PC-3 (cell line): ENCODE data around the gene BCAR3. TPM values are rescaled to one million over a fixed set of nuclear protein-coding genes. Genes with fewer than 3 reads are reported as not detected.

ENCODE experiments used
- ATAC-seq: fragments of 200-7000 bp; cut with Tn5 transposase; 2 replicates; pipeline ENCODE4 v1.9.1; 2020; ENCODE audit warnings: mild to moderate bottlenecking, moderate library complexity
- BruUV-seq: library from RNA; stranded (reverse); fragments of 400-500 nt; replicated peaks from 2 replicates; lab custom pipeline; 2021; lab: Mats Ljungman, UMichigan
- CTCF ChIA-PET: fragments of 300-600 bp; sonication (Branson Sonifier 250); formaldehyde crosslinking; loops from one replicate; lab custom pipeline; 2022; ENCODE audit warnings: antibody characterized with exemption; lab: Charles Lee
- POLR2A ChIA-PET: fragments of 300-600 bp; sonication (Branson Sonifier 250); formaldehyde crosslinking; loops from one replicate; lab custom pipeline; 2022; ENCODE audit warnings: antibody characterized with exemption; ENCODE audit not compliant: unreplicated experiment; lab: Charles Lee
- DNase-seq: peaks from one replicate; pipeline ENCODE4 v3.0.0-alpha.2; 2015
- H2AFZ ChIP-seq: fragments of 300-600 bp; sonication (generic); 2 replicates; pipeline ENCODE4 v1.6.0; 2016; ENCODE audit warnings: antibody characterized with exemption, low read length
- H3F3A ChIP-seq: fragments of 300-600 bp; sonication (generic); one replicate; pipeline ENCODE4 v1.6.0; 2017; ENCODE audit warnings: antibody characterized with exemption, low read length, control low read depth, mild to moderate bottlenecking; ENCODE audit not compliant: unreplicated experiment
- H3K27ac ChIP-seq: fragments of 300-600 bp; sonication (generic); 2 replicates; pipeline ENCODE4 v1.5.1; 2016; ENCODE audit warnings: mild to moderate bottlenecking, low read length
- H3K27me3 ChIP-seq: fragments of 300-600 bp; sonication (generic); 2 replicates; pipeline ENCODE4 v1.6.1; 2016; ENCODE audit warnings: low read length, mixed read lengths
- H3K36me3 ChIP-seq: fragments of 300-600 bp; sonication (generic); 2 replicates; pipeline ENCODE4 v1.6.1; 2016; ENCODE audit warnings: low read depth, mixed run types, low read length, mixed read lengths
- H3K4me1 ChIP-seq: fragments of 300-600 bp; sonication (generic); 2 replicates; pipeline ENCODE4 v1.5.1; 2016; ENCODE audit warnings: low read length; ENCODE audit not compliant: insufficient read depth
- H3K4me2 ChIP-seq: fragments of 300-600 bp; sonication (generic); 2 replicates; pipeline ENCODE4 v1.6.0; 2016; ENCODE audit warnings: low read length
- H3K4me3 ChIP-seq: fragments of 300-600 bp; sonication (generic); 2 replicates; pipeline ENCODE4 v1.5.1; 2016; ENCODE audit warnings: mild to moderate bottlenecking, low read length, mixed read lengths
- H3K79me2 ChIP-seq: fragments of 300-600 bp; sonication (generic); 2 replicates; pipeline ENCODE4 v1.6.1; 2017; ENCODE audit warnings: low read length, mixed read lengths
- H3K9ac ChIP-seq: fragments of 300-600 bp; sonication (generic); 2 replicates; pipeline ENCODE4 v1.6.0; 2016; ENCODE audit warnings: mild to moderate bottlenecking, low read length
- H3K9me2 ChIP-seq: fragments of 300-600 bp; sonication (generic); replicated peaks from 2 replicates; pipeline ENCODE4 v1.6.1; 2016; ENCODE audit warnings: mixed run types, low read length, mixed read lengths
- H3K9me3 ChIP-seq: fragments of 300-600 bp; sonication (generic); 2 replicates; pipeline ENCODE4 v1.6.1; 2016; ENCODE audit warnings: low read length, mixed read lengths
- H4K20me1 ChIP-seq: fragments of 300-600 bp; sonication (generic); 2 replicates; pipeline ENCODE4 v1.6.1; 2016; ENCODE audit warnings: low read length, mixed read lengths
- CTCF ChIP-seq: fragments of 300-600 bp; sonication (generic); conservative IDR thresholded peaks from 2 replicates; pipeline ENCODE4 v1.5.1; 2017; ENCODE audit warnings: antibody characterized with exemption, low read depth, mild to moderate bottlenecking, low read length
- EZH2 ChIP-seq: fragments of 300-600 bp; sonication (generic); IDR thresholded peaks from one replicate; pipeline ENCODE4 v1.6.1; 2017; ENCODE audit warnings: antibody characterized with exemption, mild to moderate bottlenecking, low read length; ENCODE audit not compliant: unreplicated experiment
- EZH2phosphoT487 ChIP-seq: fragments of 300-600 bp; sonication (generic); IDR thresholded peaks from 2 replicates; pipeline ENCODE4 v1.6.1; 2018; ENCODE audit warnings: mild to moderate bottlenecking, antibody characterized with exemption, low read length, borderline replicate concordance
- intact Hi-C: fragments of 100-400 bp; cut with micrococcal nuclease; formaldehyde crosslinking; loops from 2 replicates; pipeline ENCODE4 v1.9.0; 2023
- total RNA-seq: library from RNA; depleted of rRNA; stranded (reverse); fragments of >200 nt; gene quantifications from 2 replicates; pipeline ENCODE4 v1.2.3, GENCODE V29; 2014

The BCAR3 gene
- total RNA-seq, 1 experiment from 2014 or later, result 171 TPM

DNA sequence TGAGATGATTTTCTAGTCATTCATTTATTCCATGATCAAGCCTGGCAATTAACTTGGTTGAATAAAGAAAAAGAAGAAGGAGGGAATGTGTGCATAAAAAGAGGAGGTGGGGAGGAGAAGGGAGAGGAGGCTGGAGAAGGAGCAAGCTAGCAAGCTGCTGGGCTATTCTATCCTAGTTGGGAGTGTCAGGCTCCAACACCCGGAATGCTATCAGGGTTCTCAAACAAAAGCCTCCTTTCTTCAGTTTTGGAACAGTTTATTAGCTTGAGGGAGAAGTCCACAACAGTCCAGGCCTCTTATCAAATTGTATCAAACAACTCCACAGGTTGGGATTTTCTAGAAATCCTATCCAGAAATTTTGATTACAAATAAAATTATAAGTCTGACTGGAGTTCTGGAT lies 80.0 kb downstream of the BCAR3 start:
- CTCF ChIA-PET, result no interaction called here
- ATAC-seq (no peak), DNase-seq (no peak)
- Histone ChIP-seq H2AFZ (no peak overlapping the region), H3F3A (peaks cover 4% of the 10 kb centered on the region), H4K20me1 (peaks cover 92% of the 10 kb centered on the region), H3K4me2 (no peak overlapping the region), H3K4me3 (no peak overlapping the region), H3K9me3 (no peaks in the 10 kb centered on the region), H3K79me2 (peaks cover 100% of the 10 kb centered on the region), H3K27ac (no peak overlapping the region), H3K4me1 (peaks cover 20% of the 10 kb centered on the region), H3K9ac (no peak overlapping the region), H3K36me3 (peaks cover 64% of the 10 kb centered on the region), H3K27me3 (no peaks in the 10 kb centered on the region), H3K9me2 (no peaks in the 10 kb centered on the region)
- intact Hi-C loops, result no loop called here
- TF ChIP-seq CTCF (no peak), EZH2phosphoT487 (no peak), EZH2 (no peak)
- BruUV-seq, result no TSS peak
- POLR2A ChIA-PET, result no interaction called here

- DNase-seq, result no peak
- H3K4me3 ChIP-seq, result no peak overlapping the region
- no peak for TF ChIP-seq CTCF
- TF ChIP-seq EZH2phosphoT487, result no peak
- no peak for TF ChIP-seq EZH2
- intact Hi-C loops, result no loop called here
- no peak overlapping the region for H3K4me2 ChIP-seq
- peaks cover 73% of the 10 kb centered on the region for H3K36me3 ChIP-seq
- no peaks in the 10 kb centered on the region for H3K9me2 ChIP-seq
- peaks cover 96% of the 10 kb centered on the region for H4K20me1 ChIP-seq
- no peak overlapping the region for H3K27ac ChIP-seq
- H3K27me3 ChIP-seq, result no peaks in the 10 kb centered on the region
- no TSS peak for BruUV-seq
- ATAC-seq, result no peak
- no peak overlapping the region for H2AFZ ChIP-seq
- peaks cover 14% of the 10 kb centered on the region for H3K4me1 ChIP-seq
- H3K79me2 ChIP-seq, result peaks cover 100% of the 10 kb centered on the region
- H3K9me3 ChIP-seq, result no peaks in the 10 kb centered on the region
- CTCF ChIA-PET, result no interaction called here
- H3K9ac ChIP-seq, result no peak overlapping the region
- no peaks in the 10 kb centered on the region for H3F3A ChIP-seq
- POLR2A ChIA-PET, result no interaction called here
These were observed 81.0 kb downstream of the BCAR3 start for GRCh38 chr1:93600663-93601062.

GRCh38 chr1:93599479-93599878 lies 82.2 kb downstream of the BCAR3 start:
- H3K9me3 ChIP-seq, result no peaks in the 10 kb centered on the region
- TF ChIP-seq CTCF (no peak), EZH2 (no peak), EZH2phosphoT487 (no peak)
- no TSS peak for BruUV-seq

More at GRCh38 chr1:93599479-93599878, 82.2 kb downstream of the BCAR3 start:
- no peak overlapping the region for H3K27ac ChIP-seq
- POLR2A ChIA-PET, result no interaction called here
- H3K79me2 ChIP-seq, result peaks cover 100% of the 10 kb centered on the region
- CTCF ChIA-PET, result no interaction called here
- no peak overlapping the region for H3K4me3 ChIP-seq
- no peak overlapping the region for H3K9ac ChIP-seq
- intact Hi-C loops, result no loop called here
- peaks cover 95% of the 10 kb centered on the region for H4K20me1 ChIP-seq
- H2AFZ ChIP-seq, result no peak overlapping the region
- H3K4me2 ChIP-seq, result no peak overlapping the region
- ATAC-seq (no peak), DNase-seq (no peak)
- H3K9me2 ChIP-seq, result no peaks in the 10 kb centered on the region
- H3K36me3 ChIP-seq, result peaks cover 74% of the 10 kb centered on the region
- 0 out of 2 replicates have a peak, but pooled peaks cover 6% of the 10 kb centered on the region for H3K4me1 ChIP-seq
- no peaks in the 10 kb centered on the region for H3K27me3 ChIP-seq
- no peaks in the 10 kb centered on the region for H3F3A ChIP-seq
